HTR-8/SVneo (cell line): ENCODE data around the gene ANAPC2.

ENCODE experiments used
- DNase-seq: peaks from one replicate; pipeline ENCODE4 v3.0.0; 2011; ENCODE audit warnings: low spot score, mixed read lengths; ENCODE audit not compliant: insufficient read length
- FAIRE-seq: peaks from 2 replicates; lab custom pipeline; 2011; peaks lifted over from hg19 to GRCh38; lab: Jason Lieb, UNC

The ANAPC2 gene

GRCh38 chr9:137195525-137196220 is 7.3 kb upstream of the ANAPC2 start:
- DNase-seq (no peak), FAIRE-seq (no peak)

DNA sequence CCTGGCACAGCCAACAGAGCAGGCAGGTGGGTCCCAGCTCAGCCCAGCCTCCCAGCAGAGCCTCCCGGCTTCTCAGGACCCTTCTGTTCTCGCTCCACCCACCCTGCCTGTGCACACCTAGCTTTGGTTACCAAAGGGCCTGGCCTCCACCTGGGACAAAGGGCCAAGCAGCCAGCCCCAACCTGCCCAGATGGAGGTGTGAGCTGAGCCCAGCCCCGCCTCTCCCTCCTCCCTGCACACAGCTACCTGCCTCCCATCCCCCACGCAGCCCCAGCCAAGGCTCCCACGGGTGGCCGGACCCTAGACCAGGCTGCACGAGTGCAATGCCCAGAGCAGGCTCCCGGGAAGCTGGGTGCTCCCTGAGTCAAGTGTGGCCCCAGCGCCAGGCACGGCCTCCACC is 6.5 kb upstream of the ANAPC2 start:
- FAIRE-seq (no peak), DNase-seq (no peak)

- FAIRE-seq (no peak), DNase-seq (no peak)
These were observed 6.0 kb upstream of the ANAPC2 start for GRCh38 chr9:137194388-137194787.

DNA sequence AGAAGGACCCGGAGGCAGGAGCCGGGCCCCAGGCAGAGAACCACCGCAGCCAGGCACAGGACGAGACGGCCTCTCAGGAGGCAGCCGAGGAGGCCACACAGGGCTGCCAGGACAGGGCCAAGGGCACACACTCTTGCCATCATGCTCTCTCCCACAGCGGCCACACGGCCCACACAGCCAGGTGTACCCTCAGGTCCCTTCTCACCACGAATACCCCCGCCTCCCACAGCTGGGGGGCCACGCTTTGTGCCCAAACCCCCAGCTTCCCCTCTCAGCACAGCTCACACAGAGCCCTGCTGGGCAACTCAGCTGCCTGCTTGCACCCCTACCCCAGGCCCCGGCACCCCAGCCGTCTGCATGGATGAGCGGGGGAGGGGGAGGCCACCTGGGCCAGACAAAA is 5.4 kb upstream of the ANAPC2 start:
- DNase-seq (no peak), FAIRE-seq (no peak)

DNA sequence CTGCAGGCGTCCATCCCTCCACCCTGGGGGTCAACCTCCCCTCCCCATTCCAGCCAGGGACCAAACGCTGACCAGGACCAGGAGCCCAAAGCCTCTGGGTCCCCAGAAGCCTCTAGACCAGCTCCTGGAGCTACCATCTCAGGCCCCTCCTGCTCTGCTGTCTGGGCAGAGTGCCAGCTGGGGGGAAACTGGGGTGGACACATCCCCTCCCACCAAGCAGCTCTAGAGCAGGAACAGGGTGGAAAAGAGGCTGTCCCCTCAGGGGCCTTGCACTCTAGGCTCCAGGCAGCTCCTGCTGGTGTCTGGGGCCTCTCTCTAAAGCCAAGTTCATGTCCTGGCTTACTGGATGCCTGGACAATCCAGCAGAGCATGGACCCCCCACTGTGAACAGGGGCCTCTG is 4.5 kb upstream of the ANAPC2 start:
- FAIRE-seq: no peak
- no peak for DNase-seq

- DNase-seq: no peak
- FAIRE-seq: no peak
These were observed 4.1 kb upstream of the ANAPC2 start for GRCh38 chr9:137192448-137192780.

DNA sequence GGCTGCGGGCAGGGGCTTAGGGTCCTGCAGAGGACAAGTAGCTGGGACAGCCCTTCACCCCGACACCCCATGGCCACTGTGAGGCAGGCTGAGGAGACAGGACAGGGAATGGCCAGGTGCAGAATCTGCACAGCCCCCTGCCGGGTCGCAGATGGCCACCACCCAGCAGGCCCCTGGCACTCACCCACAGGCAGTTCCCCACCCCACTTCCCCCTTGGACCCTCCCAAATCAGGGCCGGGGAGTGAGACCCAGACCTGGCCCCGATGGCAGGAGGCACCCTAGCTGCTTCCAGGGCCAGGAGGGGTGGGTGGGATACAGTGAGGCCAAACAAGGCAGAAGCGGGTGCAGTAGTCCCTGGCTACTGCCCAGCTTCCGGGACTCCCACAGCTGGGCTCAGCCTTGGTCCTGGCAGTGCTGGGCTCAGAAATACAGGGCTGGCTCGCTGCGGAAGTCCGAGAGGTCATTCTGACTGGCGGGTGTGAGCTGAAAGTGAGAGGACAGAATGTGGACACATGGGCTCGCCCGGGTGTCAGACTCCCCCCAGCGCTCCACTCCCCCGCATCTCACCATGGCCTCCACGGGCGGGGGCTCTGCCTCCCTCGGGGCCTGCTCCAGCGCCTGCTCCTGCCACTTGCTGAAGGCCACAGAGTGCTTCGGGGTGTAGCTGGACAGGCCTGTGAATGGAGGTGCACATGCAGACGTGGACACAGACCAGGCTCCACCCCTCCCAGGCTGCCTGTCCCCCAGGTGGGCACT is 3.5 kb upstream of the ANAPC2 start:
- DNase-seq: no peak
- FAIRE-seq: no peak

GRCh38 chr9:137191245-137191644 is 2.9 kb upstream of the ANAPC2 start:
- DNase-seq: no peak
- FAIRE-seq: no peak

GRCh38 chr9:137190315-137190856 is 2.0 kb upstream of the ANAPC2 start:
- FAIRE-seq: no peak

DNA sequence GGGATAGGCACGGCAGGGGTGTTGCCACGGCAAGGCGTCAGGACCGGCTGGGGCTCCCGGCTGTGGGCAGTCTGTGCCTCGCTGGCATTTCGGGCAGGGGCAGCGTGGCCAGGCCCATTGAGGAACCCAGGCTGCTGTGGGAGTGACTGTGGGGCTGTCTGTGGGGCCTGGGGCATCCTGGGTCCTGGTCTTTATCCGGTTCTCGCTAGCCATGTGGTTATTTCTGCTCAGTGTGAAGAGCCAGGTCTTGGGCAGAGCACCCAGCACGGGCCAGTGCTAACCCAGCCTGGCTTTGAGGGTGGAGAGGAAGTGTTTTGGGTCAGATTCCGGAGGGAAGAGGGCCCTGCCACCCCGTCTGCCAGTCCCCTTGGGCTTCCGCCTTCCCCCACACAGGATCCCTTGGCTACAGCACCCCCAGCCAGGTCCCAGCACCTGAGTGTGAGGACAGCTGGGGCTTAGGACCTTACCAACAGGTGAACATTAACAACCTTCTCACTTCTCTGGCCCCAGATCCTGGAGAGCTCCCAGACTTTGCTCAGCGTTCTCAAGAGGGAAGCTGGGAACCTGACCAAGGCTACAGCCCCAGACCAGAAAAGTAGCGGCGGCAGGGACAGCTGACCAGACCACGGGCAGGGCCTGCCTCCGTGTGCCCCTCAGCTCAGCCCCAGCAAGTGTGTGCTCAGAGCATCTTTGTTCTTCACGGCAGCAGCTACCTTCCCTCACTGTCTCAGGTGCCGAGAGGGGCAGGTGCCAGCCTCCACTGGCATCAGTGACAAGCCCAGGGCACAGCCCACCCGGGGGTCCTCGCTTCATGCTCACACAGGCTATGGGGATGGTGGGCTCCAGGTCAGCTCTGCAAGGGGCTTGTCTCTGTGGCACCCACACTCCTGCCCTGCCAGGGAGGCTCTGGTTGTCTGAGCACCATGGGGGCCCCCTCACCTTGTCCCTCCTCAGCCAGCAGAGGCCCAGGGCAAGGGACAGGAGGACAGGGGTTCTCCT is 1.2 kb upstream of the ANAPC2 start:
- DNase-seq (no peak), FAIRE-seq (no peak)

More at GRCh38 chr9:137190315-137190856, 2.0 kb upstream of the ANAPC2 start:
- no peak for DNase-seq

GRCh38 chr9:137188086-137188489 is 272 bp downstream of the ANAPC2 start:
- DNase-seq: no peak
- FAIRE-seq: no peak

- FAIRE-seq (no peak), DNase-seq (no peak)
These were observed 974 bp downstream of the ANAPC2 start for GRCh38 chr9:137187386-137187785.

DNA sequence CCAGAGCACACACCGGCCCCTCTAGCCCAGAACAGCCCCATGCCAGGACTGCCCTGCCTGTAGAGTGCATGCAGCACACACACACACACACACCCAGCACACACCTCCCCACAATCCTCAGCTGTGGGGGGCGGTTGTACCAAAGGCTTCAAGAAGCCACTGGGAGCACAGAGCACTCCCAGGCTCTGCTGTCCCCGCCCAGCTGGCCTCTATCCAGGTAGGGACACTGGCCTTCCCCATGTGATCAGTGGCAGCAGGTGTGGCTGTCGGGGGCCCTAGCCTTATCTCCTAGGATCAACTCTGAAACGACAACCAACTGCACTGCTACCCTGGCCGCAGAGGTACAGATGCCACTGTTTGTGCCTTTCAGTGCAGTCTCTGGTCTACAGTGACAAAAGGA is 2.0 kb downstream of the ANAPC2 start:
- no peak for FAIRE-seq

GRCh38 chr9:137185921-137186320 is 2.4 kb downstream of the ANAPC2 start:
- no peak for DNase-seq
- FAIRE-seq: no peak

More for the DNA sequence above, 2.0 kb downstream of the ANAPC2 start:
- no peak for DNase-seq

DNA sequence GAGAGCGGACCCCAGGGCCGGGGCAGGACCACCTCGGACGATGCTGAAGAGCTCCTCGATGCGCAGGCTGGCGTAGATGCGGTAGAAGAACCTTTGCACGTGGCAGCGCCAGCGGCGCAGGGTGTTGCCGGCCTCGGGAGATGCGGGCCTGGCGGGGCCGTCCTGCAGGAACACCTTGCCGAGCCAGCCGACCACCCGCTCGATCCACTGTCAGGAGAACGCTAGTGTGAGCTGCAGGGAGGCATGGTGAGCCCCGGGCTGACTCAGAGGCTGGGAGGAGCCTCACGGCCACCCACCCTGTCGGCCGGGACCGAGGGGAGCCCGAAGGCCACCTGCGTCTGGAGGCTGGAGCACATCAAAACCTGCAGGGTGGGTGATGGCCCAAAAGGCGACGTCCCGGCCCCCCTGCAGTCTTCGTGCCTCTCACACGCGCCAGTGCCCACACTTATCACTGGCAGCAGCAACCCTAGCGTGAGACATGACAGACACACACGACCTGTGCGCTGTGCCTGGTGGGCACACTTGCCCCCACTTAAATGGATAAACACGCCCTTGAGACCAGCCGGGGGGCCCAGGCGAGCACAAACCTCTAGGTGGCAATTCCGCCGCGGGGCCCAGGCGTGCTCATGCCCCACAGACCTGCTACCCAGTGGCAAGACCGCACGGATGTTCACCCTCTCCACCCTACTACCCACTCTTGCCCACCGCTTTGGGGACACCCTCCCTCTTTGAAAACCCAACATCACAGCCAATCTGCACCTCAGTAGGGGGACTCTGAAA is 3.3 kb downstream of the ANAPC2 start:
- DNase-seq (no peak), FAIRE-seq (no peak)

GRCh38 chr9:137183980-137184595 is 4.3 kb downstream of the ANAPC2 start:
- DNase-seq (no peak), FAIRE-seq (no peak)

- no peak for DNase-seq
- no peak for FAIRE-seq
These were observed 5.5 kb downstream of the ANAPC2 start for GRCh38 chr9:137182836-137183235.

GRCh38 chr9:137181680-137182079 is 6.7 kb downstream of the ANAPC2 start:
- DNase-seq (no peak), FAIRE-seq (no peak)

DNA sequence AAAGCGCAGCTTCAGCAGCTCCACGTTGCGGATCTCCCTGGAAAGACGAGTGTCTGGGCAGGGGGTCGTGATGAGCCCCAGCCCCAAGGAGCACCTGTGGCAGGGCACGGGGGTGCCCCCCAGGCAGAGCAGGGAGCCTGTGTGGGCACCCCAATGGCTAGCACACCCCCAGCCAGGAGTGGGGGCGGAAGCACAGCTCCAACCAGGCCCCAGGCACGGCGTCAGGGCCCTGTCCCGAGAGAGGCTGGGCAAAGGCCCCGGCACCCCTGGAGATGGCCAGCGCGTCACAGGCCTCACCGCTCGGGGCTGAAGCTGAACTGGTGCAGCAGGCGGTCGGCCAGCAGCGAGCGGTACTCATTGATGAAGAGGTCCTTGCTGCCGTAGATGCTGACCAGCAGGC is 7.9 kb downstream of the ANAPC2 start:
- DNase-seq (no peak), FAIRE-seq (no peak)
